Dedifferentiated amniotic fluid mesenchymal stem cell (primary cell): ENCODE data around the gene THBS3.
"Not testable (repeated sequence)": the region's sequence is repeated elsewhere in the genome, so short reads cannot be mapped to it uniquely, and the experiment has no call there.

Experiments used
- DNase-seq: peaks from one replicate; pipeline ENCODE4 v3.0.0-alpha.2; 2016; ENCODE audit errors: extremely low spot score

THBS3 gene

GRCh38 chr1:155155996-155156643 is 51.6 kb downstream of the THBS3 start:
- not testable (repeated sequence) for DNase-seq
